HEK293 (cell line): ENCODE results near the gene NELFE.

Source experiments
- CTCF ChIA-PET: fragments of 350-600 bp; formaldehyde crosslinking; extraction: SDS; loops from one replicate; lab custom pipeline; 2021; ENCODE audit warnings: antibody characterized with exemption; lab: Yijun Ruan, JAX
- POLR2A ChIA-PET: fragments of 300-600 bp; formaldehyde crosslinking; extraction: SDS; loops from one replicate; lab custom pipeline; 2020; ENCODE audit warnings: antibody characterized with exemption, inconsistent platforms; lab: Yijun Ruan, JAX
- H3K27ac ChIP-seq: fragments of 200-500 bp; sonication (Bioruptor generic); 2 replicates; pipeline ENCODE4 v1.5.1; 2014; ENCODE audit warnings: low read depth, low read length, control low read depth, inconsistent platforms; ENCODE audit errors: extremely low read depth
- H3K36me3 ChIP-seq, 2 experiments: fragments of 200-500 bp in 1 of 2; sonication (Bioruptor generic) in 1 of 2; 1 replicate in 1 of 2; 2 replicates in 1 of 2; pipeline ENCODE4 v1.5.1; 2014 to 2017; ENCODE audit warnings: inconsistent platforms in 2 of 2, low read length in 2 of 2; ENCODE audit not compliant: control insufficient read depth in 2 of 2, insufficient read depth in 1 of 2
- H3K4me1 ChIP-seq: fragments of 200-500 bp; sonication (Bioruptor generic); 2 replicates; pipeline ENCODE4 v1.5.1; 2014; ENCODE audit warnings: mild to moderate bottlenecking, low read length, inconsistent platforms; ENCODE audit not compliant: control insufficient read depth, insufficient read depth
- H3K4me3 ChIP-seq: 2 replicates; pipeline ENCODE4 v1.5.1; 2011; ENCODE audit warnings: low read depth, mild to moderate bottlenecking, control low read depth, low read length, moderate library complexity
- H3K9me3 ChIP-seq: fragments of 200-500 bp; sonication (Bioruptor generic); 2 replicates; pipeline ENCODE4 v1.5.1; 2014; ENCODE audit warnings: low read depth, low read length, inconsistent platforms; ENCODE audit not compliant: control insufficient read depth, insufficient read depth
- ATF2 ChIP-seq: fragments of 450-650 bp; formaldehyde crosslinking; IDR thresholded peaks from 2 replicates; pipeline ENCODE4 v1.5.1; 2016; ENCODE audit warnings: missing biosample characterization, missing genetic modification characterization, low read depth
- GLIS1 ChIP-seq: fragments of 450-650 bp; formaldehyde crosslinking; IDR thresholded peaks from 2 replicates; pipeline ENCODE4 v1.5.1; 2016; ENCODE audit warnings: missing biosample characterization, missing genetic modification characterization
- HOXC10 ChIP-seq: sonication (generic); formaldehyde crosslinking; IDR thresholded peaks from 2 replicates; pipeline ENCODE4 v1.8.1; 2023; ENCODE audit warnings: mild to moderate bottlenecking, missing genetic modification reagents
- RBAK ChIP-seq: fragments of 450-650 bp; formaldehyde crosslinking; IDR thresholded peaks from 2 replicates; pipeline ENCODE4 v1.5.1; 2016; ENCODE audit warnings: missing biosample characterization, missing genetic modification characterization
- SP2 ChIP-seq: fragments of 450-650 bp; formaldehyde crosslinking; IDR thresholded peaks from 2 replicates; pipeline ENCODE4 v1.5.1; 2016; ENCODE audit warnings: missing biosample characterization, missing genetic modification characterization
- TCF7L2 ChIP-seq: IDR thresholded peaks from 2 replicates; pipeline ENCODE4 v1.6.1; 2011; ENCODE audit warnings: low read depth, mild to moderate bottlenecking, inconsistent platforms, low read length, moderate library complexity, borderline replicate concordance
- WT1 ChIP-seq: fragments of 450-650 bp; formaldehyde crosslinking; IDR thresholded peaks from 2 replicates; pipeline ENCODE4 v1.5.1; 2016; ENCODE audit warnings: missing biosample characterization, missing genetic modification characterization
- YY1 ChIP-seq: fragments of 450-650 bp; formaldehyde crosslinking; IDR thresholded peaks from 2 replicates; pipeline ENCODE4 v1.5.1; 2018; ENCODE audit warnings: missing biosample characterization, missing genetic modification characterization
- ZBTB26 ChIP-seq: fragments of 450-650 bp; formaldehyde crosslinking; optimal IDR thresholded peaks from 2 replicates; pipeline ENCODE3; 2016; ENCODE audit warnings: missing biosample characterization, mild to moderate bottlenecking, missing genetic modification characterization
- ZFP37 ChIP-seq: fragments of 450-650 bp; formaldehyde crosslinking; IDR thresholded peaks from 2 replicates; pipeline ENCODE4 v1.5.1; 2016; ENCODE audit warnings: missing biosample characterization, missing genetic modification characterization
- ZIC2 ChIP-seq: fragments of 450-650 bp; formaldehyde crosslinking; IDR thresholded peaks from 2 replicates; pipeline ENCODE4 v1.5.1; 2016; ENCODE audit warnings: missing biosample characterization, missing genetic modification characterization
- ZNF114 ChIP-seq: fragments of 450-650 bp; formaldehyde crosslinking; IDR thresholded peaks from 2 replicates; pipeline ENCODE4 v1.5.0; 2017; ENCODE audit warnings: missing biosample characterization, missing genetic modification characterization
- ZNF155 ChIP-seq: fragments of 450-650 bp; formaldehyde crosslinking; IDR thresholded peaks from 2 replicates; pipeline ENCODE4 v1.5.1; 2016; ENCODE audit warnings: missing biosample characterization, missing genetic modification characterization
- ZNF174 ChIP-seq: fragments of 450-650 bp; formaldehyde crosslinking; IDR thresholded peaks from 2 replicates; pipeline ENCODE4 v1.5.0; 2017; ENCODE audit warnings: missing biosample characterization, mild to moderate bottlenecking, missing genetic modification characterization
- ZNF18 ChIP-seq: fragments of 450-650 bp; formaldehyde crosslinking; IDR thresholded peaks from 2 replicates; pipeline ENCODE4 v1.5.1; 2016; ENCODE audit warnings: missing biosample characterization, missing genetic modification characterization
- ZNF221 ChIP-seq: fragments of 450-650 bp; formaldehyde crosslinking; IDR thresholded peaks from 2 replicates; pipeline ENCODE4 v1.5.1; 2017; ENCODE audit warnings: missing biosample characterization, missing genetic modification characterization, borderline replicate concordance
- ZNF223 ChIP-seq: fragments of 450-650 bp; formaldehyde crosslinking; IDR thresholded peaks from 2 replicates; pipeline ENCODE4 v1.5.1; 2016; ENCODE audit warnings: missing biosample characterization, missing genetic modification characterization
- ZNF239 ChIP-seq: fragments of 450-650 bp; formaldehyde crosslinking; IDR thresholded peaks from 2 replicates; pipeline ENCODE4 v1.5.1; 2016; ENCODE audit warnings: missing biosample characterization, missing genetic modification characterization
- ZNF280C ChIP-seq: fragments of 450-650 bp; formaldehyde crosslinking; IDR thresholded peaks from 2 replicates; pipeline ENCODE4 v1.5.1; 2016; ENCODE audit warnings: missing biosample characterization, missing genetic modification characterization
- ZNF354C ChIP-seq: fragments of 450-650 bp; formaldehyde crosslinking; IDR thresholded peaks from 2 replicates; pipeline ENCODE4 v1.5.1; 2016; ENCODE audit warnings: missing biosample characterization, missing genetic modification characterization, low read depth, borderline replicate concordance
- ZNF366 ChIP-seq: fragments of 450-650 bp; formaldehyde crosslinking; conservative IDR thresholded peaks from 2 replicates; pipeline ENCODE4 v1.5.1; 2016; ENCODE audit warnings: missing biosample characterization, missing genetic modification characterization
- ZNF544 ChIP-seq: fragments of 450-650 bp; formaldehyde crosslinking; IDR thresholded peaks from 2 replicates; pipeline ENCODE4 v1.5.0; 2017; ENCODE audit warnings: missing biosample characterization, missing genetic modification characterization
- ZNF548 ChIP-seq: fragments of 450-650 bp; formaldehyde crosslinking; IDR thresholded peaks from 2 replicates; pipeline ENCODE4 v1.5.1; 2016; ENCODE audit warnings: missing biosample characterization, missing genetic modification characterization
- ZNF558 ChIP-seq: fragments of 450-650 bp; formaldehyde crosslinking; IDR thresholded peaks from 2 replicates; pipeline ENCODE4 v1.5.1; 2016; ENCODE audit warnings: missing biosample characterization, missing genetic modification characterization
- ZNF626 ChIP-seq: fragments of 450-650 bp; sonication (Bioruptor Pico); formaldehyde crosslinking; IDR thresholded peaks from 2 replicates; pipeline ENCODE4 v1.5.1; 2018; ENCODE audit warnings: missing biosample characterization, missing genetic modification characterization, inconsistent platforms
- ZNF664 ChIP-seq: fragments of 450-650 bp; formaldehyde crosslinking; IDR thresholded peaks from 2 replicates; pipeline ENCODE4 v1.5.1; 2016; ENCODE audit warnings: missing biosample characterization, missing genetic modification characterization
- ZNF701 ChIP-seq: fragments of 450-650 bp; formaldehyde crosslinking; IDR thresholded peaks from 2 replicates; pipeline ENCODE4 v1.5.1; 2016; ENCODE audit warnings: missing biosample characterization, missing genetic modification characterization
- ZNF707 ChIP-seq: fragments of 450-650 bp; formaldehyde crosslinking; IDR thresholded peaks from 2 replicates; pipeline ENCODE4 v1.5.1; 2016; ENCODE audit warnings: missing biosample characterization, missing genetic modification characterization
- ZNF76 ChIP-seq: fragments of 450-650 bp; formaldehyde crosslinking; IDR thresholded peaks from 2 replicates; pipeline ENCODE4; 2016; ENCODE audit warnings: low read depth, missing biosample characterization, missing genetic modification characterization, borderline replicate concordance
- ZSCAN5A ChIP-seq: fragments of 450-650 bp; formaldehyde crosslinking; IDR thresholded peaks from 2 replicates; pipeline ENCODE4 v1.5.1; 2016; ENCODE audit warnings: missing biosample characterization, missing genetic modification characterization

The NELFE gene

GRCh38 chr6:31958741-31959739 lies at the start of gene NELFE, which contains the start of gene SKIC2:
Gene NELFE, minus strand, starts transcription at chr6:31958971. Its CDS starts 525 bp downstream, at chr6:31958446.
Gene SKIC2, plus strand, starts transcription at chr6:31959175. Its CDS starts 18 bp downstream, at chr6:31959193.
- CTCF ChIA-PET = interaction anchor here (0.5 to 1.0 kb wide), 6 partner anchors 9 to 229 kb away, joined by 3 to 5 read pairs (median 4); partner anchors contain the start of gene DXO
- TF ChIP-seq ZNF114 (tag by site-specific recombination) = no peak
- no peak for TF ChIP-seq ZNF366 (tag by site-specific recombination)
- no peak; the same call in 1 of the 2 replicates for TF ChIP-seq ZIC2 (tag by site-specific recombination)
- TF ChIP-seq ZNF174 (tag by site-specific recombination) = no peak
- no peak for TF ChIP-seq RBAK (tag by site-specific recombination)
- no peak for TF ChIP-seq ZNF701
- TF ChIP-seq GLIS1 = peak; percentile 34; the same call in 1 of the 2 replicates
- TF ChIP-seq ZNF223 (tag by site-specific recombination) = no peak
- TF ChIP-seq TCF7L2 = no peak
- peak; percentile 100 for TF ChIP-seq SP2 (tag by site-specific recombination)
- no peak for TF ChIP-seq ZNF155 (tag by site-specific recombination)
- TF ChIP-seq WT1 (tag by site-specific recombination) = 0 out of 2 replicates have a peak, but pooled peaks have one; percentile 38
- TF ChIP-seq ZFP37 (tag by site-specific recombination) = no peak
- no peak for TF ChIP-seq ZNF558
- no peak for TF ChIP-seq ZNF664 (tag by site-specific recombination)
- no peak for TF ChIP-seq ZNF548
- TF ChIP-seq ZNF354C = no peak
- no peak for TF ChIP-seq ZNF544 (tag by site-specific recombination)
- TF ChIP-seq ATF2 (tag by site-specific recombination) = peak; percentile 96
- no peak for TF ChIP-seq ZNF280C (tag by site-specific recombination)
- TF ChIP-seq ZNF76 = peak; percentile 90
- no peak for TF ChIP-seq ZNF707 (tag by site-specific recombination)
- TF ChIP-seq ZSCAN5A (tag by site-specific recombination) = no peak
- TF ChIP-seq ZNF221 (tag by site-specific recombination) = no peak
- TF ChIP-seq YY1 (tag by site-specific recombination) = peak; percentile 44
- no peak for TF ChIP-seq HOXC10 (CRISPR knock-in tag)
- TF ChIP-seq ZNF239 (tag by site-specific recombination) = no peak
- no peak for TF ChIP-seq ZNF626
- TF ChIP-seq ZBTB26 (tag by site-specific recombination) = peak; percentile 85
- no peak for TF ChIP-seq ZNF18 (tag by site-specific recombination)

More at GRCh38 chr6:31958741-31959739, at the start of gene NELFE, which contains the start of gene SKIC2:
- peak within 1 kb of the TSS; percentile 78 for H3K4me3 ChIP-seq
- peaks cover 10 to 75% of the 10 kb centered on the region in 2 experiments for H3K36me3 ChIP-seq
- POLR2A ChIA-PET = interaction anchor here (0.5 to 4.8 kb wide), 11 partner anchors 10 to 1263 kb away, joined by 3 to 64 read pairs (median 5); partner anchors contain the start of genes DDX39B, DXO, EHMT2 and HSPA1A
- H3K9me3 ChIP-seq = no peaks in the 10 kb centered on the region
- no peaks in the 10 kb centered on the region; the same call in 1 of the 2 replicates for H3K4me1 ChIP-seq
- peak within 1 kb of the TSS; percentile 39; the same call in 1 of the 2 replicates for H3K27ac ChIP-seq
